ENCODE data around the gene ZFP91. TPM values are rescaled to one million over a fixed set of nuclear protein-coding genes. Genes with fewer than 3 reads are reported as not detected.

The ZFP91 gene
- total and polyA plus RNA-seq, 9 of the 15 experiments (the other 6 are each of a cell fraction or from before 2014, with no cell fraction given) = 17.6 to 58.3 (median 34.0) TPM

DNA sequence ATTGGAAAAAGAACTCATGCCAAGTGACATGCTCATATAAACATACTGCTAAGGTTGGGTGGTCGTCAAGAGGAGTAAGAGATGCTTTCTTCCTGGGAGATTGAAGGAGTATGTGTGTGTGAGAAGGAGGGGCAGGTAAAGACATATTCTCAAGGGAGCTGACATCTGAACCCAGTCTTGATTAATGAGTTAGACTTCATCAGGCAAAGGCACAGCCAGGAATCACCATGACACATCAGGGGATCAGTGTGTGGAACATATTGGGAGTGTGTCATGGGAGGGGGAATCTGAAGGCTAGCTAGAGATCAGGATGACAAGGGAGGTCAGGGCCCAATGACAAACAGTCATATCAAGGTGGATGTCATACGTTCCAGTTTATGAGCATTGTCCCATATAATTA, 58.5 kb downstream of the ZFP91 start (continued):
- TF ChIP-seq ZNF764 (CRISPR knock-in tag; IDR thresholded peaks at IDR 0.05; ENCODE audit: low read depth) (no peak), ZNF23 (CRISPR knock-in tag; IDR thresholded peaks at IDR 0.05) (no peak), BHLHE40 (IDR thresholded peaks at IDR 0.05; ENCODE audit: low read length) (no peak), ILF3 (IDR thresholded peaks at IDR 0.05; ENCODE audit: borderline replicate concordance) (no peak), SETDB1 (IDR thresholded peaks at IDR 0.05; ENCODE audit: low read length) (no peak), MEIS2 (IDR thresholded peaks at IDR 0.05; ENCODE audit: partially characterized antibody) (peak; percentile 65), FOXP4 (CRISPR knock-in tag; IDR thresholded peaks at IDR 0.05; ENCODE audit: borderline replicate concordance) (no peak), ZNF407 (IDR thresholded peaks at IDR 0.05; ENCODE audit: low read depth) (no peak), ETV6 (IDR thresholded peaks at IDR 0.05; ENCODE audit: borderline replicate concordance in 1 of 2, low read depth in 2 of 2, low read length in 1 of 2) (no peak), ETV6 (CRISPR knock-in tag; IDR thresholded peaks at IDR 0.05; ENCODE audit: borderline replicate concordance) (no peak)
- TF ChIP-seq, protein P1, sequence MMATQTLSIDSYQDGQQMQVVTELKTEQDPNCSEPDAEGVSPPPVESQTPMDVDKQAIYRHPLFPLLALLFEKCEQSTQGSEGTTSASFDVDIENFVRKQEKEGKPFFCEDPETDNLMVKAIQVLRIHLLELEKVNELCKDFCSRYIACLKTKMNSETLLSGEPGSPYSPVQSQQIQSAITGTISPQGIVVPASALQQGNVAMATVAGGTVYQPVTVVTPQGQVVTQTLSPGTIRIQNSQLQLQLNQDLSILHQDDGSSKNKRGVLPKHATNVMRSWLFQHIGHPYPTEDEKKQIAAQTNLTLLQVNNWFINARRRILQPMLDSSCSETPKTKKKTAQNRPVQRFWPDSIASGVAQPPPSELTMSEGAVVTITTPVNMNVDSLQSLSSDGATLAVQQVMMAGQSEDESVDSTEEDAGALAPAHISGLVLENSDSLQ (IDR thresholded peaks at IDR 0.05) = peak; percentile 32; the same call in 1 of the 2 replicates
- TF ChIP-seq, protein P2, sequence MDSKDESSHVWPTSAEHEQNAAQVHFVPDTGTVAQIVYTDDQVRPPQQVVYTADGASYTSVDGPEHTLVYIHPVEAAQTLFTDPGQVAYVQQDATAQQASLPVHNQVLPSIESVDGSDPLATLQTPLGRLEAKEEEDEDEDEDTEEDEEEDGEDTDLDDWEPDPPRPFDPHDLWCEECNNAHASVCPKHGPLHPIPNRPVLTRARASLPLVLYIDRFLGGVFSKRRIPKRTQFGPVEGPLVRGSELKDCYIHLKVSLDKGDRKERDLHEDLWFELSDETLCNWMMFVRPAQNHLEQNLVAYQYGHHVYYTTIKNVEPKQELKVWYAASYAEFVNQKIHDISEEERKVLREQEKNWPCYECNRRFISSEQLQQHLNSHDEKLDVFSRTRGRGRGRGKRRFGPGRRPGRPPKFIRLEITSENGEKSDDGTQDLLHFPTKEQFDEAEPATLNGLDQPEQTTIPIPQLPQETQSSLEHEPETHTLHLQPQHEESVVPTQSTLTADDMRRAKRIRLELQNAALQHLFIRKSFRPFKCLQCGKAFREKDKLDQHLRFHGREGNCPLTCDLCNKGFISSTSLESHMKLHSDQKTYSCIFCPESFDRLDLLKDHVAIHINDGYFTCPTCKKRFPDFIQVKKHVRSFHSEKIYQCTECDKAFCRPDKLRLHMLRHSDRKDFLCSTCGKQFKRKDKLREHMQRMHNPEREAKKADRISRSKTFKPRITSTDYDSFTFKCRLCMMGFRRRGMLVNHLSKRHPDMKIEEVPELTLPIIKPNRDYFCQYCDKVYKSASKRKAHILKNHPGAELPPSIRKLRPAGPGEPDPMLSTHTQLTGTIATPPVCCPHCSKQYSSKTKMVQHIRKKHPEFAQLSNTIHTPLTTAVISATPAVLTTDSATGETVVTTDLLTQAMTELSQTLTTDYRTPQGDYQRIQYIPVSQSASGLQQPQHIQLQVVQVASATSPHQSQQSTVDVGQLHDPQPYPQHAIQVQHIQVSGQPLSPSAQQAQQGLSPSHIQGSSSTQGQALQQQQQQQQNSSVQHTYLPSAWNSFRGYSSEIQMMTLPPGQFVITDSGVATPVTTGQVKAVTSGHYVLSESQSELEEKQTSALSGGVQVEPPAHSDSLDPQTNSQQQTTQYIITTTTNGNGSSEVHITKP (IDR thresholded peaks at IDR 0.05; ENCODE audit: partially characterized antibody) = peak; percentile 39

Data from K562 (cell line).